ENCODE measurements around the gene PCDH15. TPM values are rescaled to one million over a fixed set of nuclear protein-coding genes. Genes with fewer than 3 reads are reported as not detected.

The PCDH15 gene
- total and polyA plus RNA-seq, 4 donors: 0.03 to 16.9 (median 0.88) TPM

- Histone ChIP-seq H3K4me1 (ENCODE audit: control insufficient read depth in 5 of 5, insufficient read depth in 5 of 5, low read length in 5 of 5) (no peaks in the 10 kb centered on the region), H3K27ac (ENCODE audit: low read depth in 1 of 2, low read length in 1 of 2) (no peak overlapping the region), H3K9ac (ENCODE audit: insufficient read depth in 1 of 2, low read length in 2 of 2) (no peak overlapping the region), H3K27me3 (ENCODE audit: control insufficient read depth in 3 of 3, insufficient read depth in 3 of 3, low read length in 2 of 3) (no peaks in the 10 kb centered on the region), H3K4me3 (no peak overlapping the region), H3K36me3 (ENCODE audit: control insufficient read depth in 4 of 4, insufficient read depth in 4 of 4, low read length in 4 of 4) (no peaks in the 10 kb centered on the region), H3K9me3 (ENCODE audit: control insufficient read depth in 4 of 4, insufficient read depth in 3 of 4, low read length in 3 of 4) (peaks cover 0 to 2% (median 0%) of the 10 kb centered on the region in 4 donors)
- 89 to 93% methylated on average over 2 of the region's 2 CpGs for WGBS, 2 donors
- DNase-seq: no peak
- no peak for ATAC-seq (ENCODE audit: insufficient read depth, low FRiP score)
- TF ChIP-seq CTCF (IDR thresholded peaks at IDR 0.05; ENCODE audit: control extremely low read depth, extremely low read depth): no peak
These were observed 516.4 kb downstream of the PCDH15 start for GRCh38 chr10:54284526-54285193.

- no peak for ATAC-seq (ENCODE audit: insufficient read depth, low FRiP score)
- H3K27ac ChIP-seq (ENCODE audit: low read depth in 1 of 2, low read length in 1 of 2): no peak overlapping the region
- no peak overlapping the region for H3K4me3 ChIP-seq
- no peak for DNase-seq
- TF ChIP-seq CTCF (IDR thresholded peaks at IDR 0.05; ENCODE audit: control extremely low read depth, extremely low read depth): no peak
- no peaks in the 10 kb centered on the region for H3K36me3 ChIP-seq (ENCODE audit: control insufficient read depth in 4 of 4, insufficient read depth in 4 of 4, low read length in 4 of 4)
- H3K9me3 ChIP-seq (ENCODE audit: control insufficient read depth in 4 of 4, insufficient read depth in 3 of 4, low read length in 3 of 4): no peaks in the 10 kb centered on the region
- H3K4me1 ChIP-seq (ENCODE audit: control insufficient read depth in 5 of 5, insufficient read depth in 5 of 5, low read length in 5 of 5): no peaks in the 10 kb centered on the region
- H3K27me3 ChIP-seq (ENCODE audit: control insufficient read depth in 3 of 3, insufficient read depth in 3 of 3, low read length in 2 of 3): no peaks in the 10 kb centered on the region
- no peak overlapping the region for H3K9ac ChIP-seq (ENCODE audit: insufficient read depth in 1 of 2, low read length in 2 of 2)
- 65 to 69% methylated on average over 2 of the region's 2 CpGs for WGBS, 2 donors
These were observed 519.0 kb downstream of the PCDH15 start for GRCh38 chr10:54282012-54282411.

- no peak overlapping the region for H3K27ac ChIP-seq (ENCODE audit: low read depth in 1 of 2, low read length in 1 of 2)
- 72 to 77% methylated on average over 1 of the region's 1 CpG for WGBS, 2 donors
- no peaks in the 10 kb centered on the region for H3K36me3 ChIP-seq (ENCODE audit: control insufficient read depth in 4 of 4, insufficient read depth in 4 of 4, low read length in 4 of 4)
- H3K4me1 ChIP-seq (ENCODE audit: control insufficient read depth in 5 of 5, insufficient read depth in 5 of 5, low read length in 5 of 5): no peaks in the 10 kb centered on the region
- H3K27me3 ChIP-seq (ENCODE audit: control insufficient read depth in 3 of 3, insufficient read depth in 3 of 3, low read length in 2 of 3): no peaks in the 10 kb centered on the region
- H3K9ac ChIP-seq (ENCODE audit: insufficient read depth in 1 of 2, low read length in 2 of 2): no peak overlapping the region
- DNase-seq: no peak
- no peak overlapping the region for H3K4me3 ChIP-seq
- no peak for ATAC-seq (ENCODE audit: insufficient read depth, low FRiP score)
- TF ChIP-seq CTCF (IDR thresholded peaks at IDR 0.05; ENCODE audit: control extremely low read depth, extremely low read depth): no peak
- no peaks in the 10 kb centered on the region for H3K9me3 ChIP-seq (ENCODE audit: control insufficient read depth in 4 of 4, insufficient read depth in 3 of 4, low read length in 3 of 4)
These were observed 534.6 kb downstream of the PCDH15 start for GRCh38 chr10:54266395-54266794.

- DNase-seq: no peak
- no peak for TF ChIP-seq CTCF (IDR thresholded peaks at IDR 0.05; ENCODE audit: control extremely low read depth, extremely low read depth)
- 87 to 90% methylated on average over 5 of the region's 5 CpGs for WGBS, 2 donors
- Histone ChIP-seq H3K9me3 (ENCODE audit: control insufficient read depth in 4 of 4, insufficient read depth in 3 of 4, low read length in 3 of 4) (no peaks in the 10 kb centered on the region), H3K27ac (ENCODE audit: low read depth in 1 of 2, low read length in 1 of 2) (no peak overlapping the region), H3K4me1 (ENCODE audit: control insufficient read depth in 5 of 5, insufficient read depth in 5 of 5, low read length in 5 of 5) (no peaks in the 10 kb centered on the region), H3K4me3 (no peak overlapping the region), H3K9ac (ENCODE audit: insufficient read depth in 1 of 2, low read length in 2 of 2) (no peak overlapping the region), H3K36me3 (ENCODE audit: control insufficient read depth in 4 of 4, insufficient read depth in 4 of 4, low read length in 4 of 4) (no peaks in the 10 kb centered on the region), H3K27me3 (ENCODE audit: control insufficient read depth in 3 of 3, insufficient read depth in 3 of 3, low read length in 2 of 3) (no peaks in the 10 kb centered on the region)
- no peak for ATAC-seq (ENCODE audit: insufficient read depth, low FRiP score)
These were observed 538.3 kb downstream of the PCDH15 start for GRCh38 chr10:54262726-54263125.

All from lung (tissue), 12 donors.